Lower lobe of right lung (tissue), 2 donors: Measurements from ENCODE around the gene ST7. TPM values are rescaled to one million over a fixed set of nuclear protein-coding genes. Genes with fewer than 3 reads are reported as not detected.

Source experiments
- ATAC-seq, 2 donors: fragments of 200-7000 bp; cut with Tn5 transposase; one replicate each; pipeline ENCODE4 v1.9.1; 2020 to 2022; ENCODE audit warnings: mild to moderate bottlenecking in 2 of 2, moderate library complexity in 2 of 2
- DNase-seq: peaks from one replicate; pipeline ENCODE4 v3.0.0-alpha.2; 2020
- H3K27ac ChIP-seq: fragments of 200-600 bp; one replicate; pipeline ENCODE4 v1.8.0; 2022
- H3K27me3 ChIP-seq: fragments of 200-600 bp; one replicate; pipeline ENCODE4 v1.8.0; 2022; ENCODE audit warnings: low read depth
- H3K36me3 ChIP-seq: fragments of 200-600 bp; one replicate; pipeline ENCODE4 v1.8.0; 2022; ENCODE audit warnings: mild to moderate bottlenecking
- H3K4me1 ChIP-seq: fragments of 200-600 bp; one replicate; pipeline ENCODE4 v1.8.0; 2022
- H3K4me3 ChIP-seq: fragments of 200-600 bp; one replicate; pipeline ENCODE4 v1.8.0; 2022; ENCODE audit warnings: mild to moderate bottlenecking
- H3K9me3 ChIP-seq: fragments of 200-600 bp; one replicate; pipeline ENCODE4 v1.8.0; 2022
- CTCF ChIP-seq: fragments of 200-600 bp; IDR thresholded peaks from one replicate; pipeline ENCODE4 v1.8.0; 2022; ENCODE audit warnings: antibody characterized with exemption, mild to moderate bottlenecking
- intact Hi-C: fragments of 100-400 bp; cut with DNase I; formaldehyde crosslinking; loops from one replicate; pipeline ENCODE4 v1.11.0; 2022
- total RNA-seq: library from RNA; stranded (reverse); fragmentation: NEBNext Ultra II Directional; extraction: Animal tissue kit (Norgen Biotek cat#: 25700); gene quantifications from one replicate; pipeline ENCODE4 v1.2.1, GENCODE V29; 2021
- donor health status: DM: no; HTN: yes; CAD: no; lungs with severe emphysema.

ST7 gene
- total RNA-seq, 1 donor from 2014 or later = 51.1 TPM

- ATAC-seq (no peak), DNase-seq (no peak)
- Histone ChIP-seq H3K4me1 (no peaks in the 10 kb centered on the region), H3K36me3 (peaks cover 20% of the 10 kb centered on the region), H3K27me3 (no peaks in the 10 kb centered on the region), H3K27ac (no peak overlapping the region), H3K4me3 (no peak overlapping the region), H3K9me3 (no peaks in the 10 kb centered on the region)
- TF ChIP-seq CTCF = no peak
- intact Hi-C loops = no loop called here
These were observed 238.8 kb downstream of the ST7 start for GRCh38 chr7:117192108-117192507.

GRCh38 chr7:117193564-117193963 lies 240.3 kb downstream of the ST7 start:
- H3K4me3 ChIP-seq = no peak overlapping the region
- no peaks in the 10 kb centered on the region for H3K27me3 ChIP-seq
- H3K4me1 ChIP-seq = no peaks in the 10 kb centered on the region
- TF ChIP-seq CTCF = no peak
- H3K27ac ChIP-seq = no peak overlapping the region
- DNase-seq (no peak), ATAC-seq (no peak)
- intact Hi-C loops = no loop called here
- peaks cover 20% of the 10 kb centered on the region for H3K36me3 ChIP-seq
- no peaks in the 10 kb centered on the region for H3K9me3 ChIP-seq

GRCh38 chr7:117194445-117194844 lies 241.1 kb downstream of the ST7 start:
- DNase-seq (no peak), ATAC-seq (no peak)
- TF ChIP-seq CTCF = no peak
- peaks cover 18% of the 10 kb centered on the region for H3K36me3 ChIP-seq
- intact Hi-C loops = no loop called here
- no peaks in the 10 kb centered on the region for H3K27me3 ChIP-seq
- no peaks in the 10 kb centered on the region for H3K9me3 ChIP-seq
- no peak overlapping the region for H3K27ac ChIP-seq
- no peaks in the 10 kb centered on the region for H3K4me1 ChIP-seq
- no peak overlapping the region for H3K4me3 ChIP-seq

- H3K4me1 ChIP-seq = no peaks in the 10 kb centered on the region
- DNase-seq = no peak
- no peak for TF ChIP-seq CTCF
- H3K36me3 ChIP-seq = peaks cover 7% of the 10 kb centered on the region
- H3K4me3 ChIP-seq = no peak overlapping the region
- intact Hi-C loops = no loop called here
- no peaks in the 10 kb centered on the region for H3K9me3 ChIP-seq
- H3K27me3 ChIP-seq = no peaks in the 10 kb centered on the region
- ATAC-seq = no peak
- no peak overlapping the region for H3K27ac ChIP-seq
These were observed 242.2 kb downstream of the ST7 start for GRCh38 chr7:117195361-117196029.

- Histone ChIP-seq H3K4me3 (no peak overlapping the region), H3K9me3 (no peaks in the 10 kb centered on the region), H3K27ac (no peak overlapping the region), H3K36me3 (peaks cover 5% of the 10 kb centered on the region), H3K27me3 (no peaks in the 10 kb centered on the region), H3K4me1 (no peaks in the 10 kb centered on the region)
- intact Hi-C loops = no loop called here
- TF ChIP-seq CTCF = no peak
- DNase-seq = no peak
- no peak for ATAC-seq
These were observed 246.8 kb downstream of the ST7 start for GRCh38 chr7:117200132-117200531.
